Activated CD8-positive, alpha-beta T cell treated with anti-CD3 and anti-CD28 coated beads for 36 hours (primary cell): Measurements from ENCODE around the gene ANAPC7. TPM values are rescaled to one million over a fixed set of nuclear protein-coding genes. Genes with fewer than 3 reads are reported as not detected.
"Not testable (repeated sequence)": the region's sequence is repeated elsewhere in the genome, so short reads cannot be mapped to it uniquely, and the experiment has no call there.

Experiments
- ATAC-seq: fragments of 200-7000 bp; cut with Tn5 transposase; one replicate; pipeline ENCODE4 v1.10.0; 2021; ENCODE audit warnings: mild to moderate bottlenecking, moderate library complexity
- CTCF ChIA-PET: fragments of 350-600 bp; sonication (Branson Sonifier 250); formaldehyde crosslinking; loops from one replicate; lab custom pipeline; 2021; ENCODE audit warnings: antibody characterized with exemption; lab: Charles Lee
- POLR2A ChIA-PET: fragments of 350-600 bp; sonication (Branson Sonifier 250); formaldehyde crosslinking; loops from one replicate; lab custom pipeline; 2021; ENCODE audit warnings: antibody characterized with exemption; lab: Charles Lee
- DNase-seq: peaks from one replicate; pipeline ENCODE4 v3.0.0-alpha.2; 2020
- H3K27ac Mint-ChIP-seq: one replicate; pipeline ENCODE4 v1.8.0; 2021; ENCODE audit warnings: mild to moderate bottlenecking, mixed read lengths
- H3K27me3 Mint-ChIP-seq: one replicate; pipeline ENCODE4 v1.8.0; 2021; ENCODE audit warnings: mixed read lengths
- H3K36me3 Mint-ChIP-seq: one replicate; pipeline ENCODE4 v1.8.0; 2021; ENCODE audit warnings: low read depth, mixed read lengths
- H3K4me1 Mint-ChIP-seq: one replicate; pipeline ENCODE4 v1.8.0; 2021; ENCODE audit warnings: low read depth, mixed read lengths
- H3K4me3 Mint-ChIP-seq: one replicate; pipeline ENCODE4 v1.8.0; 2021; ENCODE audit warnings: mild to moderate bottlenecking, moderate library complexity, mixed read lengths
- H3K9me3 Mint-ChIP-seq: one replicate; pipeline ENCODE4 v1.8.0; 2021; ENCODE audit warnings: mixed read lengths
- intact Hi-C: fragments of 100-400 bp; cut with micrococcal nuclease; formaldehyde crosslinking; loops from one replicate; pipeline ENCODE4 v1.10.0; 2022
- total RNA-seq, 2 experiments: library from RNA; stranded (reverse); gene quantifications; one replicate each; pipeline ENCODE4 v1.2.3, GENCODE V29; 2021
- TF ChIP-seq, protein P1 (sequence below): fragments of 200-600 bp; IDR thresholded peaks from one replicate; pipeline ENCODE4 v1.8.0; 2022; ENCODE audit warnings: antibody characterized with exemption, mild to moderate bottlenecking

ANAPC7 gene
- total RNA-seq, 2 experiments from 2014 or later = 44.9 to 52.9 TPM

DNA sequence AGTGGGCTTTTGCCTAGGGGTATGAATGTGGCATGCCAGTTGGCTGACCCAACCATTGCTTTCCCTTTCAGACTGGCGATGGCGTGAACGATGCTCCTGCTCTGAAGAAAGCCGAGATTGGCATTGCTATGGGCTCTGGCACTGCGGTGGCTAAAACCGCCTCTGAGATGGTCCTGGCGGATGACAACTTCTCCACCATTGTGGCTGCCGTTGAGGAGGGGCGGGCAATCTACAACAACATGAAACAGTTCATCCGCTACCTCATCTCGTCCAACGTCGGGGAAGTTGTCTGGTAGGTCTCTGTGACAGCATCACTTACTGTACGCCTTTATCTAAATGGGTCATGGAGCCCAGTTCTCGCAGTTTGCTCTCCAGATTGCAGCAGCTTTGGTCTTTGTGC is 61.4 kb downstream of the ANAPC7 start:
- POLR2A ChIA-PET = no interaction called here
- DNase-seq (no peak), ATAC-seq (no peak)
- Mint-ChIP-seq H3K36me3 (peaks cover 77% of the 10 kb centered on the region), H3K4me1 (peaks cover 2% of the 10 kb centered on the region), H3K27me3 (no peaks in the 10 kb centered on the region), H3K4me3 (no peak overlapping the region), H3K27ac (no peak overlapping the region), H3K9me3 (no peaks in the 10 kb centered on the region)
- CTCF ChIA-PET = interaction anchor here (1.5 kb wide), 1 partner anchor 18 kb away, joined by 3 read pairs; no protein-coding TSS in a partner anchor
- TF ChIP-seq, protein P1, sequence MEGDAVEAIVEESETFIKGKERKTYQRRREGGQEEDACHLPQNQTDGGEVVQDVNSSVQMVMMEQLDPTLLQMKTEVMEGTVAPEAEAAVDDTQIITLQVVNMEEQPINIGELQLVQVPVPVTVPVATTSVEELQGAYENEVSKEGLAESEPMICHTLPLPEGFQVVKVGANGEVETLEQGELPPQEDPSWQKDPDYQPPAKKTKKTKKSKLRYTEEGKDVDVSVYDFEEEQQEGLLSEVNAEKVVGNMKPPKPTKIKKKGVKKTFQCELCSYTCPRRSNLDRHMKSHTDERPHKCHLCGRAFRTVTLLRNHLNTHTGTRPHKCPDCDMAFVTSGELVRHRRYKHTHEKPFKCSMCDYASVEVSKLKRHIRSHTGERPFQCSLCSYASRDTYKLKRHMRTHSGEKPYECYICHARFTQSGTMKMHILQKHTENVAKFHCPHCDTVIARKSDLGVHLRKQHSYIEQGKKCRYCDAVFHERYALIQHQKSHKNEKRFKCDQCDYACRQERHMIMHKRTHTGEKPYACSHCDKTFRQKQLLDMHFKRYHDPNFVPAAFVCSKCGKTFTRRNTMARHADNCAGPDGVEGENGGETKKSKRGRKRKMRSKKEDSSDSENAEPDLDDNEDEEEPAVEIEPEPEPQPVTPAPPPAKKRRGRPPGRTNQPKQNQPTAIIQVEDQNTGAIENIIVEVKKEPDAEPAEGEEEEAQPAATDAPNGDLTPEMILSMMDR = no peak
- intact Hi-C loops = no loop called here

DNA sequence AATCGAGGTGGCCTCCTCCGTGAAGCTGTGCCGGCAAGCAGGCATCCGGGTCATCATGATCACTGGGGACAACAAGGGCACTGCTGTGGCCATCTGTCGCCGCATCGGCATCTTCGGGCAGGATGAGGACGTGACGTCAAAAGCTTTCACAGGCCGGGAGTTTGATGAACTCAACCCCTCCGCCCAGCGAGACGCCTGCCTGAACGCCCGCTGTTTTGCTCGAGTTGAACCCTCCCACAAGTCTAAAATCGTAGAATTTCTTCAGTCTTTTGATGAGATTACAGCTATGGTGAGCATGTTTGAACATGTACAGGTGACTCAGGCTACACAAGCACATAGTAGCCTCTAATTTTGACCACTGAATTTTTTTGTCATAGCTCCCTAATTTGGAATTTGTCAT is 62.8 kb downstream of the ANAPC7 start:
- ChIA-PET POLR2A (interaction anchor here (1.5 kb wide), 1 partner anchor 9 kb away, joined by 7 read pairs; no protein-coding TSS in a partner anchor), CTCF (interaction anchor here (1.0 to 1.3 kb wide), 4 partner anchors 10 to 241 kb away, joined by 3 read pairs; no protein-coding TSS in a partner anchor)
- TF ChIP-seq, protein P1 = no peak
- no peak overlapping the region for H3K4me3 Mint-ChIP-seq
- peaks cover 74% of the 10 kb centered on the region for H3K36me3 Mint-ChIP-seq
- no peaks in the 10 kb centered on the region for H3K27me3 Mint-ChIP-seq
- peak overlapping the region; percentile 40 for H3K27ac Mint-ChIP-seq
- DNase-seq (no peak), ATAC-seq (no peak)
- intact Hi-C loops = no loop called here
- no peaks in the 10 kb centered on the region for H3K9me3 Mint-ChIP-seq
- peaks cover 2% of the 10 kb centered on the region for H3K4me1 Mint-ChIP-seq

DNA sequence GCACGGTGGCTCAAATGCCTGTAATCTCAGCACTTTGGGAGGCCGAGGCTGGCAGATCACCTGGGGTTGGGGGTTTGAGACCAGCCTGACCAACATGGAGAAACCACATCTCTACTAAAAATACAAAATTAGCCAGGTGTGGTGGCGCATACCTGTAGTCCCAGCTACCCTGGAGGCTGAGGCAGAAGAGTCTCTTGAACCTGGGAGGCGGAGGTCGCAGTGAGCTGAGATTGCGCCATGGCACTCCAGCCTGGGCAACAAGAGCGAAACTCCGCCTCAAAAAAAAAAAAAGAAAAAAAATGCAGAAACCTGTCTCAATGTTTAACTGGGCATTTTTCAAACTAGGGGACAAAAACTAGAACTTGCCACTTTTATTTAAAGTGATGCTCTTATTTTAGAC is 63.2 kb downstream of the ANAPC7 start:
- H3K9me3 Mint-ChIP-seq, DNase-seq, ATAC-seq, H3K4me1 Mint-ChIP-seq, H3K4me3 Mint-ChIP-seq, H3K27me3 Mint-ChIP-seq, intact Hi-C loops: not testable (repeated sequence)
- ChIA-PET CTCF (interaction anchor here (1.0 to 1.6 kb wide), 4 partner anchors 9 to 240 kb away, joined by 3 to 6 read pairs (median 3); no protein-coding TSS in a partner anchor), POLR2A (interaction anchor here (1.5 kb wide), 1 partner anchor 9 kb away, joined by 7 read pairs; no protein-coding TSS in a partner anchor)
- H3K36me3 Mint-ChIP-seq = peaks cover 77% of the 10 kb centered on the region
- H3K27ac Mint-ChIP-seq = peak overlapping the region; percentile 40

DNA sequence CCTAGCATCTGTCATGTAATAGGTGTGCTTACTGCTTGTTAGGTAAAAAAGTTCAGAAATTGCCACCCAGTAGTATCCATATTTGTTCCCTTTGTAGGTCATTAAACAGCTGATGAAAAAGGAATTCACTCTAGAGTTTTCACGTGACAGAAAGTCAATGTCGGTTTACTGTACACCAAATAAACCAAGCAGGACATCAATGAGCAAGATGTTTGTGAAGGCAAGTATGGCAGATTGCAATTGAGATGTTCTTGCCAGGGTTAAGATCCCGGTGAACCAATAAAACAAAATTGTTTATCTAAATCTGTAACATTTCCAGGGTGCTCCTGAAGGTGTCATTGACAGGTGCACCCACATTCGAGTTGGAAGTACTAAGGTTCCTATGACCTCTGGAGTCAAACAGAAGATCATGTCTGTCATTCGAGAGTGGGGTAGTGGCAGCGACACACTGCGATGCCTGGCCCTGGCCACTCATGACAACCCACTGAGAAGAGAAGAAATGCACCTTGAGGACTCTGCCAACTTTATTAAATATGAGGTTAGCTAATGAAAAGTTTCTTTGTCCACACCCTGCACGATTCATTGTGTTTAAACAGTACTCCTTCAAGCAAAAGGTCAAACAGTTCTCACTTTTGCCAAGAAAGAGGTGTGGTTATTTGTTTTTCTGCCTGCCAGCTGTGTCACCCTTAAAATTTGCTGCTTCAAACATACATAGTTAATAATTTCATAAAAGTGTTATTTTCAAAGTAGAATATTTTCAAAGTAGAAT is 64.1 kb downstream of the ANAPC7 start:
- TF ChIP-seq, protein P1 = peak; percentile 7
- no peak overlapping the region for H3K4me3 Mint-ChIP-seq
- H3K27ac Mint-ChIP-seq = no peak overlapping the region
- POLR2A ChIA-PET = interaction anchor here (2.5 kb wide), 1 partner anchor 10 kb away, joined by 9 read pairs; no protein-coding TSS in a partner anchor
- no peaks in the 10 kb centered on the region for H3K9me3 Mint-ChIP-seq
- intact Hi-C loops = no loop called here
- CTCF ChIA-PET = interaction anchor here (1.3 to 1.7 kb wide), 4 partner anchors 8 to 92 kb away, joined by 3 to 6 read pairs (median 4); no protein-coding TSS in a partner anchor
- H3K4me1 Mint-ChIP-seq = no peaks in the 10 kb centered on the region
- H3K27me3 Mint-ChIP-seq = no peaks in the 10 kb centered on the region
- ATAC-seq (no peak), DNase-seq (no peak)
- peaks cover 74% of the 10 kb centered on the region for H3K36me3 Mint-ChIP-seq

DNA sequence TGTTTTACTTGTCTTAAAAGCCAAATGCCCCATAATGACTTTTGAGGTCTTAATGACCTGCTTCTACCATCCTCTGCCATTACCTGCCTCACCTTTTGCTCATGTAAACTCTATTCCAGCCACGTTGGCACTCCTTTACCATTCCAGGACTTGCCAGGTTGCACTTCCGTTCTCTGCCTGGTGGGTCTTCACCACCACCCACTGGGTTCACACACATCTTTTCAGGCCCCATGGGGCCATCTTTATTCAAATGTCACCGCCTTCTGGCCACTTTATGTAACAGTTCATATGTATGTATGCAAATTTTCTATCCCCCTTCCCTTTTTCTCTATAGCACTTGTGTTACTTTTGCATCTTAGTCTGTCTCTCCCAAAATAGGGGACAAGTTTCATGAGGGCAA is 64.8 kb downstream of the ANAPC7 start:
- H3K27me3 Mint-ChIP-seq = no peaks in the 10 kb centered on the region
- CTCF ChIA-PET = interaction anchor here (1.6 to 1.7 kb wide), 2 partner anchors 9 to 19 kb away, joined by 3 to 5 read pairs; no protein-coding TSS in a partner anchor
- no peak for ATAC-seq
- no peak overlapping the region for H3K4me3 Mint-ChIP-seq
- TF ChIP-seq, protein P1 = peak; percentile 34
- H3K4me1 Mint-ChIP-seq = no peaks in the 10 kb centered on the region
- DNase-seq = no peak
- H3K27ac Mint-ChIP-seq = no peak overlapping the region
- POLR2A ChIA-PET = interaction anchor here (2.5 kb wide), 1 partner anchor 11 kb away, joined by 9 read pairs; no protein-coding TSS in a partner anchor
- intact Hi-C loops = no loop called here
- peaks cover 73% of the 10 kb centered on the region for H3K36me3 Mint-ChIP-seq
- H3K9me3 Mint-ChIP-seq = no peaks in the 10 kb centered on the region
